IPS-18c (cell line): ENCODE results near the gene ESYT2.

Source experiments
- H3K4me3 ChIP-seq: 2 replicates; pipeline ENCODE4 v1.7.0; 2013; ENCODE audit warnings: low read depth, mild to moderate bottlenecking, low read length, moderate library complexity; ENCODE audit not compliant: insufficient read depth
- H3K9me3 ChIP-seq: one replicate; pipeline ENCODE4 v1.6.1; 2013; ENCODE audit warnings: mild to moderate bottlenecking, low read length, moderate library complexity; ENCODE audit not compliant: control insufficient read depth, insufficient read depth

ESYT2 gene

DNA sequence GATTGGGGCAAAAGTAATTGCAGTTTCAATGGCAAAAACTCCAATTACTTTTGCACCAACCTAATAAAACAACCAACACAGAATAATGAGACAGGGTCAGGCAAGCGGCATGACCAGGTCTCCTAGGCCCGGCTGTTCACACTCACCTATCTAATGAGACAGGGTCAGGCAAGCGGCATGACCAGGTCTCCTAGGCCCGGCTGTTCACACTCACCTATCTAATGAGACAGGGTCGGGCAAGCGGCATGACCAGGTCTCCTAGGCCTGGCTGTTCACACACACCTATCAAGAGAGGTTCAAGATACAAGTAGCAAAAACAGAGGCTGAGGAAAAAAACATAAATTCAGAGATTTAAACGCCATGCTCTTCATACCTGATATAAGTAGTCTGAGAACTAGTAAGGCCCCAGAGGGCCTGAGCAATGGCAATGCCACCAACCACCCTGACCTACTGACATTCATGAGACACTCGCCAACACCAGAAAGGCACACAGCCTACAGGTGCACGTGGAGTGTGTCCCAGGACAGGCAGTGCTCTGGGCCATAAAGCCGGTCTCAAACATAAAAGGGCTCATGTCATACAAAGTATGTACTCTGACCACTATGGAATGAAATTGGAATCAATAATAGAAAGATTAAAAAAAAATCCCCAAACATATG, 84.1 kb downstream of the ESYT2 start:
- H3K4me3 ChIP-seq, result no peak overlapping the region
- H3K9me3 ChIP-seq, result no peaks in the 10 kb centered on the region

DNA sequence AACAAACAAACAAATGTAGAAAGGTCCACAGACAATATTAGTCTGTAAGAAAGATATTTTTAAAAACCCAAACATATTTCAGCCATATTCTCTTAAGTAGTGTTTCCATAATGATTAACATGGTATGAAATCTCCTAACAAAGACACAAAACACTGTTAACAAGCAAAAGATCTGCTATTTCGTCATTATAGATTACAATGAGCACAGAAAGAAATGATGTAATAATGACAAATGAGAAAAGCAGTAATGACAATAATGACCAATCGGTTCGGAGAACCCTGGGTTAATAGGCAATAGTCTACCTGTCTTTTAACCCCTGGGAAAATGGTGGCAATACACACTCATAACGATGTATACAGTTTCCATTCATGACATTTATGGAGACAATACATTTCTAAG, 85.2 kb downstream of the ESYT2 start:
- H3K4me3 ChIP-seq, result no peak overlapping the region
- no peaks in the 10 kb centered on the region for H3K9me3 ChIP-seq

DNA sequence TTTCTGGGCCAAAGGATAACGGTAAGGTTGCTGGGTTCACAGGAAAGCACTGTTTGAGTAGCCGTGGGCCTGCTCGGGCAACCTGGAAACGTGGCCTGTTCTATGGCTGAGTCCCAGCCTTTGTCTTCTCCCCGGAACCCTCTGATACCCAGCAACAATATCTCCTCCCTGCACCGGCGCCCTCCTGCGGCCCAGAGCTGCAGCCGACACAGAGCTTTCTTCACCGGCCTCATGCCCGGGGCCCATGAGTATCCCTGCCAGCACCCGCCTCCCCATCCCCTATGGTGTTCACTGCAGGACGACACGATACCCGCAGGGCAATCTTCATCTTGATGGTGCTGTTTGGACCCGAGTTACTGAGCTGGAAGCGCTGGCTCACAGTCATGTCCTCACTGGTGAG, 86.1 kb downstream of the ESYT2 start:
- Histone ChIP-seq H3K9me3 (no peaks in the 10 kb centered on the region), H3K4me3 (no peak overlapping the region)

DNA sequence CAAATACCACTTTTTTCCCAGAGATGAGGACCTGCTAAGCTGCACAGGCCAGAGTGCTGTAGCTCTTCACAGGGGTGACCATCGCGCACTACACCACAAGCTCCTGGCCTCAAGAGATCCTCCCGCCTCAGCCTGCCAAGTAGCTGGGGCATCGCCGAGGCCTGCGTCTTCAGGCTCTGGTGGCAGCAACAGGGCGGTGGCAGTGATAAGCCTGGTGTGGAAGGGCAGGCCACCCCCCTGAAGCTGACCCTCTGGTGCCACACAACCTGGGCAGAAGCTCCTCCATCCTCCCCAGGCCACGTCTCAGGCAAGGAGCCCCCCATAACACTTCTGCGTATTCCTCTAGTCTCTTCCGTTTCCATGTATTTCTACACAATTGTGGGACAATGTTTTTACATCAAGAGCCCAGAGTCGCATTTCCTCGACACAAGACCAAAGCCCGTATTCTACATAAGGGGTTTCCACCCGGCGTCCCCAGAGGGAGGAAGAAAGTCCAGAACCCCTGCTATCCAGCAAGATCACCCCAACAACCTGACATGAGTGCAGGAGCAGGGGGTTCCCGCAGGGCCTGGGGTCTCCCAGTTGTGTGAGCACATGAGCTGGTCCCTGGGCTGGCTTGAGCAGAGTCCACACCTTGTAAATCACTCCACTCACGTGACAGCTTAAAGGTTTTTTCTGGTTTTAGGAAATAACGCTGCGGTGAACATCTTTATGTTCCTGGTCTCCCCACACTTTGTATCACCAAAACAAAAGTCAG, 87.1 kb downstream of the ESYT2 start:
- H3K9me3 ChIP-seq, result no peaks in the 10 kb centered on the region
- no peak overlapping the region for H3K4me3 ChIP-seq

DNA sequence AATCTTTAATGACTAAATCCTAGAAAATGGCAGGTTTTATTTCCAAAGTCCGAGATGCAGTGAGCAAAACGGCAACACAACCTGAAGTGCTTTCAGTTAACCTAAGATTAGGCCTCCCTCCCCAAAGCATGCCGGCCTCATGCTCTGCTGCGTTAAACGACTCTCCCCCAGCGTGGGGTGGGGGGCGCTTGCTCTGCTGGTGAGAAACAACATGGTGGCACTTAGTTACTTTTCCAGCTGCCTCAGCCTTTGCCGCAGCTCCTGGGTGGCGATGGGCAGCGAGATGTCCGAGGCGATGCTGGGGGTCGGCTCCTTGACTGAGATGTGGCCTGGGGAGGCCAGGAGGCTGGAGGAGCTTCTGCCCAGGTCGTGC, 88.0 kb downstream of the ESYT2 start:
- H3K4me3 ChIP-seq, result no peak overlapping the region
- no peaks in the 10 kb centered on the region for H3K9me3 ChIP-seq

DNA sequence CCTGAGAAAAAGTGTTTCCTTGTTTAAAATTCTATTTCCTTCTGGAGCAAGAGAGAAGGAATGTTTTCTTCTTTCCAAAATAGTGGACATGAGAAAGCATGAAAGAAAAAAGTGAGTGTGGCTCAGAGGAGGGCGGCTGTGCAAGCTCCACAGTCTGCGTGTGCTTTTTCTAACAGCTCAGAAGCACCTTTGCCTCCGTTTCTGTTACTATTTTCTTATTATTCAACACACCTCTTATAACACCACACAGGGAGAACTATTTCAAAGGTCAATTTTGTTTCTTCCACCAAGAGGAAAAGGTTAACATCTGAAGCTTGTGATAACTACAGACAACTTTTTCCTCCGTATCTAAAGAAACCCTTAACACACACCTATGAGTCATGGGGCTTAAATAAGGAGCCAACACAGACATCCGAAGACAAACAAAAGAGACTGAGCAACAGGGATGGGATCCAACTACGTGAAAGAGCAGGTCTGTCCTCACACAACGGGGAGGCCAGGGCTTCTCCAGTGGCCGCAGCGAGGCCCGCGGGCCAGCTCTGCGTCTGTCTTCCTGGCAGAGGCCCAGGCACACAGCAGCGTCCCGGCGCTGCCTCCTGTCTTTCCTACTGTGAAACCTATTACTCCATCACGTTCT, 88.5 kb downstream of the ESYT2 start:
- H3K9me3 ChIP-seq, result no peaks in the 10 kb centered on the region
- H3K4me3 ChIP-seq, result no peak overlapping the region

DNA sequence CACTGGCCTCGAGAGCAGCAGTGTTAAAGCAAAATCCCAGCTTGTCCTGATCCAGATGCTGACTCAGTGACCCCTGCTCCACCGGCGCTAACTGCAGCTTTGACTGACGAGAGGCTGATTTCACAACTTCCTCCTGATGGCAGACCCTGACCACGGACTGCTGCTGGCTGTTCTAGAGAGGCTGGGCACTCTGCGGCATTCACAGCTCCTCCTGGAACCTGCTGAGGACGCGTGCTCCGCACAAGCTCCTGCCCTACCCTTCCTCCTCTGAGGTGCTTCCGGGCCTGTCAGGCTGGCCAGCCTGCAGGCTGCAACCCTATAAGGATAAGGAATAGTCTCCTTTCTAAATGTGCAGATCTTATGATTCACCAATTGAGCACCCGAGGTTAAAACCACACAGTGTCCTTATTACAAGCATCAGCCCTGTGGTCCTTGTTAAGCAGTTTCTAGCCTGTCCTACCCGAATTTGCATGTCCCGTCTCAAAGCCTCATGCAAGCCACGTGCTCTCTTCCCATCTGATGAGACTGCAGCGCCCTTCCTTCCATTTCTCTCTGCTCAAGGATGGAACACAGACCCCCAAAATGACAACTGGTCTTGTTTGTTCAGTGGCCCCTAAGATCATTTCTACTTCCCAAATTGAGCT, 89.2 kb downstream of the ESYT2 start:
- no peak overlapping the region for H3K4me3 ChIP-seq
- H3K9me3 ChIP-seq, result no peaks in the 10 kb centered on the region

DNA sequence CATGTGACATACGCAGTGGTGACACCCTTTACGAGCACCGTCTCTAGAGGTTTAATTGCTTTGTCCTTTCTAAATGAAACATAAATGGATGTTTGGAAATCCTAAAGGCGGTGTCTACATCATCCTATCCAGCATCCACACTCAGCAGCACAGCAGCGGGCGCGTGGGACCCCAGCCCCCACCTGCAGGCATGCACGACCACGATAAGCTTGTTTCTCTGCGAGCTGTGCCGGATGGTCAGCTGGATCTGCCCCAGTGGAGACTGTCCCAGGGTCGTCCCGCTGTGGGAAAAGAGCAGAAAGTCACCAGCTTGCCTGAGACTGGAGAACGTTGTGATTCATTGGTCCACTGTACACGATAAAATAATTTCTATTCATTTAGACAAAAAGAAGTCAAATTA, 90.5 kb downstream of the ESYT2 start:
- no peak overlapping the region for H3K4me3 ChIP-seq
- no peaks in the 10 kb centered on the region for H3K9me3 ChIP-seq

DNA sequence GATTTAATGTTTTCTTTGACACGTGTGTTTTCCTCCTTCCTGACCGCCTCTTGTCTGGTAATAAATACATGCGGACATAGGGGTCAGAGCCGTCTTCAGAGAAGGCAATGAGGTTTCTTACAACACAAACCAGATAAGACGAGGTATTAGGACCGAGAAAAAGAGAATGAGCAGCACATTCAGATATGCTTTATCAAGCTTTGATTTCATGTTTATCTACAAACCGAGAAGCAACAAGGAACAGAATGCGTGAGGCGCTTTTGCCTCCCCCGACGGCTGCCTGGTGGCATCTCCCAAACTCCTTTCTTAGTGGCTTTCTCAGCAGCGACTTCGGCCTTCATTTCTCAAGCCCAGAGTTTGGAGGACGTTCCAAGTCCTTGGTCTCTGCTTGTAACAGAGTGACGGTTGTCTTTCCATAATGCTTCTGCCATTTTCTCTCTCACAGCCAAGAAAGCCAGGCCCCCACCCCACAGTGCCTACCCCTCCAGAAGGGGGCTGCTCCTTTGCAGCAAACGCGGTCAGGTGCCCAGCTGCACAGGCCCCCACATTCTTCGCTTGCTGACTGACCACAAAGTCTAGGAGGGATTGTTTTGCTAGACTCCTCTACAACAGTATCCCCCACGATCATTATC, 92.1 kb downstream of the ESYT2 start:
- Histone ChIP-seq H3K9me3 (no peaks in the 10 kb centered on the region), H3K4me3 (no peak overlapping the region)

DNA sequence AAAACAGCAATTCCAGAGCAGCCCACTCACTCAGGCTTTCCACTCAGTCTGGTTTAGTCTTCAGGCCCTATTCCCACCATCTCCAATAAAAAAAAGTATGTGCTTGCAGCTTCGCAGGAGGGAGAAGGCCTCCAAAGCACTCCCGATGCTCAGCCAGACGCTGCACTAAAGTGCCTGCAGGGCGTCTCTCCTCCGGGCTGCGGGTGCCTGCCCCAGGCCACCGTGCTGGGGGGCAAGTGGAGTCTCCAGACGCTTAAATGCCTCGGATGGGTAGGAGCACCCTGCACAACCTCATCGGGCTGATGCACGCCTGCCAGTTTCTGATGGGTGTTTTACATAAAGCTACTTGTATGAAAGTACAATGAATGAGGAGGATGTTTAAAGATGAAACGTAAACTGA, 93.4 kb downstream of the ESYT2 start:
- H3K9me3 ChIP-seq, result no peaks in the 10 kb centered on the region

DNA sequence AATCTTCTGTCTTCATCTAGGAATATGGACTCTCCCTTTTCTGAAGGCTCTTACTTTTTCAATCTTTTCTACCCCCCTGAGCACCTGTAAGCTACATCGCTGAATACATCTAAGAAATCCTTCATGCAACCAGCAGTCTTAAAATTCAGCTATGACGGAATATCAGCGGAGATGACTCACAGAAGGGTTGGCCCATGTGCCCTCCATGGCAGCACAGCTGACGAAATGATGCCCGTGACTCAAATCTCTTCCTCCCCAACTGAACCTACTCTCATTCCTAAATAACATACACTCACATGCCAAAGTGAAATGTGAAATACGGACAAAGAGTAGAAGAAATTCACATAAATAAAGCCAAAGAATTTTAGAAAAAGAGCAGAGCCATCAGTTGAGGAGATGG, 94.4 kb downstream of the ESYT2 start:
- Histone ChIP-seq H3K9me3 (no peaks in the 10 kb centered on the region), H3K4me3 (no peak overlapping the region)

More for the DNA sequence above, 93.4 kb downstream of the ESYT2 start:
- no peak overlapping the region for H3K4me3 ChIP-seq

DNA sequence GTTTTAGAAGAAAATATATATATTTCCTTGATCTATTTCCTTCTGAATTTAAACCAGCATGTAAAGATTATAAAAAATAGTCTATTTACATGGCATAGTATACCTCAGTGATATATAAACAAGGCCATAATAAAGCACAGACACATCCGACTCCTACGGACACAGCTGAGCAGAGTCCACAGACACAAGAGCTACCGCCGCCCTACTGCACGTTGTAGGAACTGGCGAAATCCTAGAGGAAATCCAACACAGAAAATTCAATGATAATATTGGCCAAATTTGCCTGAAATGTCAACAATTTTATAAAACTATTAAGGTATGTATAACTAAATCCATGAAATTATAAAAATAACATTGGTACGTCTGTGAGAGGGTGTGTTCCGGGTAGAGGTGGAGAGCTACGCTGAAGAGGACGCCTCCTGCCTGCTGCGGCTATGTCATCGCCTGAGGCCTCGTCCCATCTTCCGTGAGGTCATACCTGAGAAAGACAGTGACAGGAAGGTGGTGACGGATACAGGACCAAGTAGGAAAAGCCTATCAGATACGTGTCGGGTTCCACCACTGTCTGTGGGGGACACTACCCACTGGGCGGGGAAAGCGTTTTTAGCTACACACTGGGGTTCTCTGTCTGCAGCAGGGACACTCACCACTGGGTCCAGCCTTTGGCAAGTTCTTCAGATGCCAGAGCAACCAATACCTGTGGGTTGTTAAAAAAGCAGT, 95.4 kb downstream of the ESYT2 start:
- H3K4me3 ChIP-seq, result no peak overlapping the region
- no peaks in the 10 kb centered on the region for H3K9me3 ChIP-seq

DNA sequence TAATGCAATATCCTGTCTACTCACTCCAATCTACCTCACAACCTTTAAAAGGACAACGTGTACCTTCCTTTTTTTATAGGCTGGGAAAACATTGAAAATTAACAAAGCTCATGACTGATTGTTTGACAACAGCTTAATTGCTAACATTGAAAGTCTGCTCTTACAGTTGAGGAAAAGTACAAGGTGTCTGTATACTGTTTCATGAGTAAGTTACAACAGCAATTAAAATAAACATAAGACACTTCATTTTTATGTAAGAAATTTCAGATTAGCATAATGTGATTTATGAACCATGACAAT, 96.1 kb downstream of the ESYT2 start:
- Histone ChIP-seq H3K4me3 (no peak overlapping the region), H3K9me3 (no peaks in the 10 kb centered on the region)

DNA sequence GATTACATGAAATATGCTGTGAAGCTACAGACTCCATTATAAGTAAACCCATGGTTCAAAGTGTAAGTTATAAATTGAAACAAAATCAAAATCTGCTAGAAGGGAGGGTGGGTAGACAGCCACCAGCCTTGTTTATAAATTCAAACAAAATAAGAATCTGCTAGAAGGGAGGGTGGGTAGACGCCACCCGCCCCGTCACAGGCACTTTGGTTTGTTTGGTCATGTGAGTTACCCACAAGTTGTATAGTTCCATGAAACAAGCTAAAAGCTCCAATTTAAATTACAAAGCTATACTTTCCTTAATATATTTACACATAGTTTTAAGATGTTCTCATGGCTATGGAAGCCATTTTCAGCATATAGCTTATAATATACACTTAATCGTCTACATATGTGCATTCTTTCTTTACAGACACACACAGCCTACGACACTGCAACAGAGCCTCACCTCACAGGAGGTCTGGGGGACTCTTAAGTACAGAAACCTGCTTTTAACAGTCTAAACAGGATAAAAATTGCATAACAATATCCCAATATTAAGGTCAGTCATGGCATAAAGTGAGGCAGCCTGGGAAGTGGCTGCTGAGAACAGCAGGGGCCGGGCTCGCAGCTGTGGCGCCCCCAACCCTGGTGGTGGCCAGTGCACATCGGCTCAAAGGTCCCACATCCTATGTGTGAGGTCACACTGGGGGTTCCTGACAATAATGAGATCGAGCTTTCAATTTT, 96.7 kb downstream of the ESYT2 start:
- H3K9me3 ChIP-seq, result no peaks in the 10 kb centered on the region
- no peak overlapping the region for H3K4me3 ChIP-seq

DNA sequence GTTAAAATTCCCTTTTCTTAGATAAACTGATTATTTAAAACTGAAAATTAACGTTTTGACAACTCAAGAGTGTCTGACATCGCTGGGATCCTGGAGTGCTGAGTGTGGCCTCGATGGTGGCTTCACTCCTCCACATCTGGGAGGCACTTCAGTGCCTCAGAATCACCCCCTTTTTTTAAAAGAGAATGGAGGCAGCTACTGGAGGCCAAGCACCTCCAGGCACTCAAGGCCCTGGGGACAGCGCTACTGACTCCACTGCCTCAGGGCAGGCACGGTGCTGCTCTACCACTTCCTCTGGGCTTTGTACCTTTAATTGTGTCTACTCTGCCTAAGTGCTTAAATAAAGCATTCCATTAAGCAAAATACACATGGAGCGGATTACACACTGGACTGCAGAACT, 97.5 kb downstream of the ESYT2 start:
- H3K4me3 ChIP-seq, result no peak overlapping the region
- H3K9me3 ChIP-seq, result no peaks in the 10 kb centered on the region

DNA sequence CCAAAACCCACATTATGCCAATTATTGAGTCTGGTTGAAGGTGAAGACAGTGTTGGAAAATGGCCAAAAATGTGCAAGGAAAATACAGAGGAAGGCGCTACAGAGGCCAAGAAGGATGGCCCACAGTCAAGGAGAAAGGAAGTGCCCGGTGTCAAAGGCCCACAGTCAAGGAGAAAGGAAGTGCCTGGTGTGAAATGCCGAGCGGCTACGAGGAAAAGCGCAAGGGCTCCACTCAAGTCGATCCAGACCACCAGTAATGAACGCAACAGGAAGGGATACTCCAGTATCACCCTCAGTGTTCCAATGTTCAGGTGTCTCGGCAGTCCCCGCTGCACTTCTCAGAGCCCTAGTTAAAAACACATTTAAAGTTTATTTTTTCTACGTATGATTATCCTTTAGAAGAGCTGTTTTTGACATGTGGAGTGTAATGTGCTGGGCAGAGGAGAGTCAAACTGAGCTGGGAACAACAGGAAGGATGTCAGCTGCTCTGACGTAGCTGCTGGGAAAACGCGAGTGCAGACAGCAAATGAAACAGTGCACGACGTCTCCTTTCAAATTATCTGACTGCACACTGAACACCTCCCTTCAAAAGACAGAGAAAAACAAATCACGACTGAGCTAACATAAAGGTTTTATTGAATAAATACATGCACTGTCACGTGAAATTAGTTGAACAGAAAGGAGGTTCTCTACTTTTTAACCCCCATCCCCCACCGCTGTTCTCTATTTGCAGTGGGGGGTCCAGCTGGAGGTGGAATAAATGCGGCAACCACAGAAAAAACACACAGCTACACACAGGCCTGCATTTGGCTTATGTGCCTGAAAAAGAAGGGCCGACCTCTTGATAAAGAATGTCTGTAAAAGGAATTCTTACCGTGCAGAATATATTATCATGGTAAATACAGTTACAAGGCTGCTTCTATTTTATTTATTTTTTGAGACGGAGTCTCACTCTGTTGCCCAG, 98.6 kb downstream of the ESYT2 start:
- Histone ChIP-seq H3K4me3 (no peak overlapping the region), H3K9me3 (no peaks in the 10 kb centered on the region)
